COR-L47 (cell line): ENCODE measurements around the gene RAB28.

ENCODE experiments used
- DNase-seq: peaks from one replicate; lab custom pipeline; 2025; lab: John Stamatoyannopoulos, UW

The RAB28 gene

DNA sequence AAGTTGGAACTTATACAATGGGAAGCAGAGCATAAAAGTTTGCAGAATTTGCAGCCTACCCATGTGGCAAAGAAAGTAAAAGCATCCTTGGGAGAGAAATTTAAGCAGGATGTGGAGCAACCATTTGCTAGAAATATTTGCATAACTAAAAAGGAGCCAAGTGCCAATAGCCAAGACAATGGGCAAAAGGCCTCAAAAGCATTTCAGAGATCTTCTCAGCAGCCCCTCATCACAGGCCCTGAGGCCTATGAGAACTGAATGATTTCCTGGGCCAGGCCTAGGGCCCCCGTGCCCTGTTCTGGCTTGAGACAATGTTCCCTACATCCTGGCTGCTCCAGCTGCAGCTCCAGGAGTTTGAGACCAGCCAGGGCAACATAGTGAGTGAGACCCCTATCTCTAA, 25.3 kb upstream of the RAB28 start:
- DNase-seq, result no peak

DNA sequence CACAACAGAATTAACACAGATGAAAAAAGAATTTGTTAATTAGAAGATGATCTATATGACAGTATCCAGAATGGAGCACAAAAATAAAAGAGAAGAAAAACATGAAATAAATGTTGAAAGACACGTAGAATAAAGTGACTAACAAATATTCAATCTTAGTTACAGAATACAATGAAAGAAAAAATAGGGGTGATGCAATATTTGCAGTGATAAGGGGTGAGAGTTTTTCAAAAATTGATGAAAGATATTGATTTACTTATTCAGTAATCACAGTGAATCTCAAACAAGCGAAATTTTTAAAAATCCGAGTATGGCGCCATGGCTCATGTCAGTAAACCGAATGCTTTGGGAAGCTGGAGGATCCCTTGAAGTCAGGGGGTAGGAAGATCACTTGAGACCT, 20.2 kb upstream of the RAB28 start:
- DNase-seq, result no peak

DNA sequence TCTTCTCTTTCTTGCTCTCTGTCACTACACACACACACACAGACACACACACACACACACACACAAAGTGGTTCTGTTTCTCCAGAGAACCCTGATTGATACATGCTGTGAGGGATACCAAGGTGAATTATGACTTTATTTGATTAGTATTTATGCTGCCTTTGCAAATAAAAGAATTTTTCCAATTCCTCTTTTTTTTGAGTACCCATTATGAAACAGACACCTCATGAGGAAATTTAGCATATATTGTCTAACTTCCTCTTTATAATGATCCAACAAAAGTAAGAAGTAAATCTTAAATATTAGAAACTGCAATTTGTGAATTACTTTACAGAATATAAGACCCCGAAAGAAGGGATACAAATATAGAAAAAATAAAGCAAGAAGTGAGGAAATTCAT, 14.3 kb upstream of the RAB28 start:
- no peak for DNase-seq

DNA sequence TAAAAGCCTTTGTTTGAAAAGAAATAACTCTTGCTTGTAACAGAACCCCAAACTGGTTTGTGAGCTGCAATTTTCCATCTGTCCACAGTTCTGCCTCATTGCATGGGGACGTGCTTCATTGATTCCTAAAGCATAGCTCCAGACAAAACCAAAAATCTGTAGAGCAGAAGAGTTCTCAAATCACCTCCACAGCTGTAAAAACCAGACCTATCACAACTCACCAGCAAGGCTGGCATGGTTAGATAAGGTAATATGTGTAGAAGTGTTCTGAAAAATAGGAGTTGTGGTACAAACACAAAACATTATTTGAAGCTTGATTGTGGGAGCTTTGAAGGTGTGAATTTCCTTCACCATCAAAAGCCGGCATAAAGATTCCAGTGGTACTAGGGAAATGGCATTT, 12.5 kb upstream of the RAB28 start:
- DNase-seq, result no peak

DNA sequence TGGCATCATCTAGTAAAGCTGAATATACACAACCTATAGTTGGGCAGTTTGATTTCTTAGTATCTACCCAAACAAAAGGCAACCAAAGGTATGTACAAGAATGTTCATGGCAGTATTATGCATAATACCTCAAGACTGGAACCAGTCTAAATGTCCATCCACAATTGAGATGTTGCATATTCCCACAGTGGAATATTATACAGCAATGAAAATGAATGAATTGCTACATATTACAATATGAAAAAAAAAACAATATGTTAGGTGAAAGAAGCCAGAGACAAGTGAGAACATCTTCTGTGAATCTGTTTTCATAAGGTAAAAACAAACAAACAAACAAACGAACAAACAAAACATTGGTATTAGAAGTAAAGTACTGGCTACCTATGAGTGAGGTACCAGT, 11.6 kb upstream of the RAB28 start:
- no peak for DNase-seq

DNA sequence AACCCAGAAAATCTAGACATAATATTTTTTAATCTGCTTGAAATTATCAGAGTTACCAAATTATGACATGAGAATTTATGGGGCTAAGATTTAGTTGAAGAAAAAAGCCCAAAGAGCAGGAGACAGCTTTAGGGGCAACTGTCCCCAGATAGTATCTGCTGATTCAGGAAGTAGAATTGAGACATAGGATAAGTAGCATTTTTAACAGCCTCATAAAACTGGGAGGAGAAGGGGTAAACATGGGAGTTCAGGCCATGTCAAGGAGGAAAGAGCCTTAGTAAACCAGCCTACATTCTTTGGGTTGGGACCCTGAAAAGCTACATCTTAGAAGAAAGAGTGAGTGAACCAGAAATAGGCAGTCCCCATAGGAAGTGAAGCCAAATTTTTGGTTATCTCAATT, 9.7 kb upstream of the RAB28 start:
- no peak for DNase-seq

DNA sequence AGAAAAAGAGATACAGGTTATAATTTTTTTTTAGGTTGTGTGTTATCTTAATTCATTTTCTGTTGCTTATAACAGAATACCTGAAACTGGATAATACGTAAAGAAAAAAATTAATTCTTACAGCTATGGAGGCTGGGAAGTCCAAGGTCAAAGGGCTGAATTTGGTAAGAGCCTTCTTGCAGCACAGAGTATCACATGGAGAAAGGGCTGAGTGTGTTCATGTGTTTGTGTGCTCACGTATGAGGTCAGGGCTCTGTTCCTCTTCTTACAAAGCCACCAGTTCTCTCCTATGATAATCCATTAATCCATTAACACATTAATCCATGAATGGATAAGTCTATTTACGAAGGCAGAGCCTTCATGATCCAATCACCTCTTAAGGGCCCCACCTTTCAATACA, 8.6 kb upstream of the RAB28 start:
- DNase-seq, result no peak

DNA sequence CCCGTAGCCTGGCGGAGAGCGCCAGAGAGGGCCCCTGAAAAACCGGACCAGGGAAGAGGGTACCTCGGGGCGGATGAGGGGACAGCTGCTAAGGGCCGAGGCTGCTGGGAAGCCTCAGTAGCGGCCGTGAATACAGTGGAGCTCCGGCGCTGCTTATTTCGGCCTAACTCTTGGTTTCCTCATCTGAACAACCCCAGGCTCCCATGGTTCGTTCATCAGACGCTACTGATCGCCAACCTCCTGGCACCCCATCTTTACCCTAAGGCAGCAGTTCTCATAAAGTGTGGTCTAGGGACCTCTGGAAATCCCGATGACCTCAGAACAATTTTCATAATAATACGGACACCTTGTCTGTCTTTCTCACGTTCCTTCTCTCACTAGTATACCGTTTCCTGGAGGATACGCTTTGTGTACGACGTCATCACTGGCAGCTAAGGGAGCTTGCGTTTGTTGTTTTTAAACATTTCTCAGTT, 645 bp upstream of the RAB28 start:
- peak; percentile 34 for DNase-seq

DNA sequence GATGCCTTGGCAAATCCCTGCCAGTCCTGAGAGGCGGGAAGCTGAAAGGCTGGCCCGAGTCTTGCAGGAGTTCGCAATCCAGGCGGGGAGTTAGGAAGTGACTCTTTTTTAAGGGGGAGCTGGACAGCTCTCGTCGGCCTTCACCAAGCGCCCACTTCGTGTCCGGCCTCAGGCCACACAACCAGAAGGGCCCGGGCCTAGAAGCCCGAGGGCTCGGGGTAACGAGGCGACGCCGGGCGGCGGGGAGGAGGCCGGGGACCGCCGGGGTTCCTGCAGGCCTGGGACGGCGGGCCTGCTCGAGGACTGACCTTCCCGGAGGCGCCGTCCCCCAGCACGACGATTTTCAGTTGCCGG, 395 bp downstream of the RAB28 start:
- peak; percentile 32 for DNase-seq

DNA sequence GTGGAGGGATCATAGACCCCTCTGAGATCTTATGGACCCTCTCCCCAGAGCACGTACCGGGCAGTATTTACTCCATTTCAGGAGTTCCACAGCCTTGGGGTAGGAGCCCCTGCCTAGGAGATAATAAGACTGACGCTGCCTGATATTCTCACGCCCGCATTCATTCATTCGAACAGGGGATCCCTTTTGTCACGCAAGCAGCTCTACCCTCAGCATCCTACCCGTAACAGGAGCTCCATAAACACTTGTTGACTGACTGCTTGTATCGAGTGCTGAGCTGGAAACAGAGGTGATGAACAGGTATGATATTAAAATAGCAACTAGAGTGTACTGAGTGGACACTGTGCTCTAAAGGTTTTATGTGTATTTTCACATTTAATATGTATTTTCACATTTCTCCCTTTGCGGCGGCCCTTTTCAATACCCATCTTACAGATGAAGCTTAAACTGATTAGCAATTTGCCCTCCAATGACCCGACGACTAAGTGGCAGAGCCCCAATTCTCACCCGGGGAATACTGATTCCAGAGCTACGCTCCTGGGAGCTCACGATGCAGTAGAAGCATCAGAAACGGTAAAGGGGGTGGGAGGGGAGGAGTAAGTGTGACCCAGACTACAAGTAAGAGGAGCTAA, 888 bp downstream of the RAB28 start:
- no peak for DNase-seq

DNA sequence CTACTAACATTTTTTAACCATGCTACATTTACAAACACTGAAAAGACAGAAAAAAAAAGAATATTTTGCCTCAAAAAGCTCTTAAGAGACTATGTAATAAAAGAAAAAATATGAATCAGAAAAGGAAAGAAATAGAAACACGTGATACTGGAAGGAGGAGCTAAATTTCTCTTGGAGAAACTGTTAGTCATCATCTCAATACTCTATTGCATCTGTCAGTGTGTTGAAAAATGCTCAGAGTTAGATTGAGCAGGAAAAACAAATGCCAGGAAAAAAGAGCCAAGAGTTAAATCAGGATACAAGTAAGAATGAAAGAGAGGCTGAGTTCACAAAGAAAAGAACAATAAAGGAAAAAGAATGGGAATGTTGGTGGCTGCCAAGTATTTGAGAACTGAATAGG, 2.6 kb downstream of the RAB28 start:
- DNase-seq, result no peak

DNA sequence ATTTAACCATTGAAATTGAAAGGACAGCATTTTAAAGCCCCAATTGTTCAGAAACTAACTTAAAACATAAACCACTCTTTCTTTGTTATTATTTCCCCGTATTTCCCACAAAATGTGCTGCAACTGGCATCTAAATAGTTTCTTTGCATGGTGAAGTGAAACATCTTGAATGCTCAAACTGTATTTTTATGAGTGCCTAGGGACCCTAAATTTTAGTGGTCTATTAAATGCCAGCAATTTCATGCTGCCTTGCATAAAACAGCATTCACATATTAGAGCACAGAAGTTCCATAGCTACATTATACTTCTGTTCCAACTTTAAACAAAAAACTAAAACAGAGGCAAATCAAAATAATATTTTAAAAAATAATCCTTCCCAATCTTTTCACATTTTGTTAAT, 5.4 kb downstream of the RAB28 start:
- no peak for DNase-seq

DNA sequence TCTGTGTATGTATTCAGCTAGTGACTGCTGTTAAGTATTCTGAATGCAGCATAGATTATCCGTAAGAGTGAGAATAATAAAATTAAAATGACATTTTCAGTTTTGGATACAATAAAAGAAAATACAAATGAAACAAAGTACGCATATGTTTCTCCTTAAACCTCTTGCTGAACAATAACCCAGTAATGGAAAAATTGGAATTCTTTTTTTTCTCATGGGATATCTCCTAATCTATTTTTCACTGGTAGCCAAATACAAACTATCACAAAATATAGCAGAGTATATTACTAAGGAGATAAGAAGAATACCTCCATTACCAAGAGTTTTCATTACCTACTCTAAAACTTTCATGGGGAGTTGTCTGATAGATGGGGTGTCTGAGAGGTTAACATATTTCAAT, 6.0 kb downstream of the RAB28 start:
- no peak for DNase-seq

DNA sequence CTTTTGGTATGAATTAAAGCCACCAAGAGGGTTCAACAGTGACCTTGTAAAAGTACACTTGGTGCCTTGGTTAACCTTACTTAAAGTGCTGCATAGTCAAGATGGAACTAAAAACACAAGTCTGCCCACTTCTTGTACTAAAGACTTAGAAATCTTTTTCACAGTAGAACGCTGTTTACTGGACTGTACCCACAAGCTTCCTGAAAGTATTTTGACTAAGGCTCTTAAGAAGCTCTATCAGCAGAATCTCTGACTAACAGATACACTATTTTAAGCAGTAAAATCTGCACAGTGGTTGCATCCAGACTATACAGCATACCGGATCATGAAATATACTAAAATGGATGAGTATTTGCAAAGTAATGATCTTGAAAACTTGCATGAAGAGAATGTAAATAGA, 7.2 kb downstream of the RAB28 start:
- no peak for DNase-seq

DNA sequence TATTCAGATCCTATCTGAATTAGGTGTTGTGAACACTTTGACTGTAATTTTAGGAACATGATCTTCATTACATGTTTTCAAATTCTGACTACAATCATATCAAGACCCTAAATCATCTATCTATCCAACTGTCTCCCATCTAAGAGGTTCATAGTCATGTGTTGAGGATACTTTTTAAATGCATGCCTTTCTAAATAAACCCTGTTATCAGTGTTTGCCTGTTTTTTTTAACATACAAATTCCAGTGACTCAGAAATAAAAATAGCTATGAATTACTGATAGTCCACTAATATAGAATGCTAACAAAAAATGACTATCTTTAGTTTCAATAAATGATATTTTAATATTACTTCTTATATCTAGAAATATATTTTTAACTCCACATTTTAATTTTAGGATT, 8.0 kb downstream of the RAB28 start:
- DNase-seq, result no peak

DNA sequence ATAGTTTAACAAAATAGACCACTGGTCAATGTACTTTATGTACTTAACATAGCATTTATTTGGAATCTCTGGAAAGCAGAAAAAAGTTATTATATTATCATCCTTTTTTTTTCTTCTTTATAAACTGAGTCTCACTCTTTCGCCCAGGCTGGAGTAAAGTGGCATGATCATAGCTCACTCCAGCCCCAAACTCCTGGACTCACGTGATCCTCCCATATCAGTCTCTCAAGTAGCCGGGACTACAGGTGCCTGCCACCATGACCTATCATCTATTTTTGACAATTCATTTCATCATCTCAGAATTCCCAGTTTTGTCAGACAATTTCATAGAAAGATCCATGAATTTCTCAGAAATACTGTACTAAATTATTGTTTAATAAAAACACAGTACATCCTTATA, 12.7 kb downstream of the RAB28 start:
- DNase-seq, result no peak

DNA sequence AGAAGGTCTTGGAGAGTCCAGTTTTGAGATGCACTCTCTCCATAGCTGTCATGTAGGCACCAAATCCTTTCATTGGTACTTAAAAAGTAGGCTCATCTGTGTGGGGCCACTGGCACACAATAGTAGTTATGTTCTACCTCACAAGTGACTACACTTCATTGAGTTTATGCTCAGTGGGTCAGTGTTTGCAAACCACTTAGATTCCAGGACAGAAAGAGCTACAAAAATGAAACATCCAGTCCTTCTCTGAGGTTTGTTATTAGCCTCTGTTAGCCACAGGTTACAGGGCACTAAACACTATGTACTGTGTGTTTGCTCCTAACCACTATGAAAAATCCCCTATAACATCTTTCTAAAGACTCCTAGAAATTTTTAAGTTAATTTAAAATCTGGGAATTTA, 13.8 kb downstream of the RAB28 start:
- DNase-seq, result no peak

DNA sequence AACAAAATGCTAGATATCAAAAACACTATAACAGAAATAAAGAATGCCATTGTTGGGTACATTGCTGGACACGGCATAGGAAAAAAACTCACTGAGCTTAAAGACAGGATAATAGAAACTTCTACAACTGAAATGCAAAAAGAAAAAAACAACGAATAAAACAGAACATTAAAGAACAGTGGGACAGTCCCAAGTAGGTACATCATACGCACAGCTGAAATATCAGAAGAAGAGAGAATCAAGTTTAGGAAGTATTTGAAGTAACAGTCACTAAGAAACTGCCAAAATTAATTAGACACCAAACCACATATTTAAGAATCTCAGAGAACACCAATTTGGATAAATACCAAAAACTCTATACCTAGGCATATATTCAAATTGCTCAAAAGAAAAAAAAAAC, 19.2 kb downstream of the RAB28 start:
- no peak for DNase-seq

DNA sequence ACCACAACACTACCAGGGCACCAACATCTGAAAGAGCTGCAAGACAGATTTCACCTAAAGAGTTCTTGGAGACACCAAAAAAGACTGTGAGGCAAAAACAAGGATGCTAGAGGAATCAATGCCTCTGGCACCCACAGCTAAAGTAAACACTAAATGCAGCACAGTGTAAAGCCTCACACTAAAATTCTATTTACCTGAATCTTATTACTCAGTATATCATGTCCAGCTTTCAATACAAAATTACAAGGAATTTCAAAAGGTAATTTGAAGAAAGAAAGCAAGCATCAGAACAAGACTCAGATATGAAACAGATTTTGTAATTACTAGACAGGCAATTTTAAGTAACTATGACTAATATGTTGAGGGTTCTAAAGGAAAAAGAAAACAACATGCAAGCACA, 19.6 kb downstream of the RAB28 start:
- DNase-seq, result no peak

DNA sequence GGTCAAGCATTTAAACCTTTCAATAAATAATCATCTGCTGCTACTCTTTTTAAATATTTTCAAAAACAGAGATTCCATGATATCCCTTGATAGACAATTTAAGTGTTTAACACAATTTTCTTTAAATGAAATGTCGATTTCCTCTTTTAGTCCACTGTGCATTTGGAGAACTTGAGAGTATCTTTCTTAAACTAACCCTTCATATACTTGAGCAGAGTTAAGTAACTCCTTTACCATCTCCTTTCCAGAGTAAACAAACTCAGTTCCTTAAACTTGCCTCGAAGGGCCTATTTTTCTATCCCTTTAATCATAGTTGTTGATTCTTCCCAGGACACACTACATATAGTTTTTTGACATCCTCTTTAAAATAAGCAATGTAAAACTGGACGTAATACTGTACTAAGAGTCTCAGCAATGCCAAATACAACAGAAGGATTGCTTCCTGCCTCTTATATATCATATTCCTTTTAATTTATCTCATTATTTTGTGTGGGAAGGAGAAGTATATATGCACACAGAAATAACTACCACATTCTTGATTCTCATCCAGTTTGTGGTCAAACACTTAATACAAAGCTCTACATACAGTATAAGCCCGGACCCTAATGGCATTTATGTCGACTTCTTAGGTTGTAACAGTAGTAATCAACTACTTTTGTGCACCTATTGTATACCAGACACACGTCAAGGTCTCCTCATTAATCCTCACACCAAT, 22.8 kb downstream of the RAB28 start:
- no peak for DNase-seq

DNA sequence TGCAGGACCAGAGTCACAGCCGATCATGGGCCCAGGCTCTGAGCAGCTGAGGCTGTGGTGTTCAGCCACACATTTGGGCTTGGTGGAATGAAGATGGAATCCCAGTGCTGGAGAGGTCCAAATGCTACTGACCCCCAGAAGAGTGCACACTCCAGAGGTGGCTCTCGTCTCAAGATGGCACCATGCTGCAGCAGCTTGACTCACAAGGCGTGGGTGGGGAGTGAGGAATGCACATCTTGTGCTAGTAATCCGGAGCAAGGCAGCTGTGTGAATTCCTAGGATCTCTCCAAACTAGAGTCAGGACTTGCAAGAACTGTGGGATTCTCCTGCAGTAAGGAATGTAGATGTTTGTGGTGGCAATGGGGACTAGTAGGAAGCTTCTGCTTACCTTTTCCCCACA, 28.7 kb downstream of the RAB28 start:
- DNase-seq, result no peak

DNA sequence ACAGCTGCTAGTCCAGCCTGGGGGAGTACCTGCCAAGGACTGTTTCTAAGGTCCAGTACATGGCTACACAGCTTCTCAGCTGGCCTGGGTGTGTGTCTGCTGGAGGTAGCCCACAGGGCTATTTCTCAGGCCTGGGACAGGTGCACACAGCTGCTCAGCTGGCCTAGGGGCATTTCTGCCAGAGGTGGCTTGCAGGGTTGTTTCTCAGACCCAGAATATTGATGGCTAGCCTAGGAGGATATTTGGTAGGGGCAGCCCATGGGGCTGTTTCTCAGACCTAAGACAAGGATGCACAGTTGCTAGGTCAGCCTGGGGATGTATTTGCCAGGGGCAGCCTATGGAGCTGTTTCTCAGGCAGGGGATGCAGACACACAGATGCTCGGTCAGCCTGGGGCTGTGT, 29.4 kb downstream of the RAB28 start:
- no peak for DNase-seq

DNA sequence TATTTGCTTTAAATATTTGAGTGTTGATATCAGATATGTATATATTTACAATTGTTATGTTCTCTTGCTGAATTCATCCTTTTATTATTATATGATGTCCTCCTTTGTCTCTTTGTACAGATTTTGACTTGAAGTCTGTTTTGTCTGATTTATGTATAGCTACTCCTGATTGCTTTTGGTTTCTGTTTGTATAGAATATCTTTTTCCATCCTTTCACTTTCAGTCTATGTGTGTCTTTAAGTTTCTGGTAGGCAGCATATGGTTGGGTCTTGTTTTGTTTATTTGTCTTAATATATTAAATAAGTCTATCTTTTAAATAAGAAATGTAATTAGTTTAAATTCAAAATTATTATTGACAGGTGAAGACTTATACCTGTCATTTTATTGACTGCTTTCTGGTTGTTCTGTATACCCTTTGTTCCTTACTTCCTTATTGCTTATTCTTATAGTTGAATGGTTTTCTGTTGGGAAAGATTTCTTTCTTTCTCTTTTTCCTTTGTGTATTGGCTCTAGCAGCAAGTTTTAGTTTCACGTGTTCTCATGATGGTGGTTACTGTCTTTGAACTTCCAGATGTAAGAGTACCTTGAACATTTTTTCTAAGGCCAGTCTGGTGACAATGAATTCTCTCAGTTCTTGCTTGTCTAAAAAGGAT, 31.1 kb downstream of the RAB28 start:
- DNase-seq, result no peak

DNA sequence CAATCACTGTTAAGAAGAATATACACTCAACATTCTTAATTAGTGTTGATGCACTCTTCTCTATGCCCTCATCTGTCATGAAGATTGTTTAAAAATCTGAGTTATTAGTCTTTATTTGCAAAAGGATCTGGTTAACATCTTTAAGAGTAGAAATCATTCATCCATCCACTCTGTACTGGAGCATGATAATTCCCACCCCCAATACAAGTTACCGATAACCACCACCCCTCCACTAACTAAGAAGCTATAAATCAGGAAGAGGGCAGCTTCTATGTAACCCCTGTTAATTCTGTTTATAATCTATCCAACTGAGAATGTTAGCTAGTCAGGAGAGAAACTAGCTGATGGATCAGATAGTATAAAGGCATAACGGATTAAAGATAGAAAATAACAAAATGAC, 34.5 kb downstream of the RAB28 start:
- DNase-seq, result no peak
